ENCODE measurements around the gene TMA16.

The TMA16 gene

DNA sequence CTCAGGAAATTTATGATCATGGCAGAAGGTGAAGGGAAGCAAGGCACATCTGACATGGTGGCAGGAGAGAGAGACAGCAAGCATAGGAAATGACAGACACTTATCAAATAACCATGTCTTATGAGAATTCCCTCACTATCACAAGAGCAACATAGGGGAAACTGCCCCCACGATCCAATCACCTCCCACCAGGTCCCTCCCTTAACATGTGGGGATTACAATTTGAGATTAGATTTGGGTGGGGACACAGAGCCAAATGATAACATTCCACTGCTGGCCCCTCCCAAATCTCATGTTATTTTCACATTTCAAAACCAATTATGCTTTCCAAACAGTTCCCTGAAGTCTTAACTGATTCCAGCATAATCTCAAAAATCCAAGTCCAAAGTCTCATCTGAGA is 8.2 kb upstream of the TMA16 start:
- no peak overlapping the region for H3K4me3 ChIP-seq (ENCODE audit: low read depth, low read length)
- TF ChIP-seq, protein P1, sequence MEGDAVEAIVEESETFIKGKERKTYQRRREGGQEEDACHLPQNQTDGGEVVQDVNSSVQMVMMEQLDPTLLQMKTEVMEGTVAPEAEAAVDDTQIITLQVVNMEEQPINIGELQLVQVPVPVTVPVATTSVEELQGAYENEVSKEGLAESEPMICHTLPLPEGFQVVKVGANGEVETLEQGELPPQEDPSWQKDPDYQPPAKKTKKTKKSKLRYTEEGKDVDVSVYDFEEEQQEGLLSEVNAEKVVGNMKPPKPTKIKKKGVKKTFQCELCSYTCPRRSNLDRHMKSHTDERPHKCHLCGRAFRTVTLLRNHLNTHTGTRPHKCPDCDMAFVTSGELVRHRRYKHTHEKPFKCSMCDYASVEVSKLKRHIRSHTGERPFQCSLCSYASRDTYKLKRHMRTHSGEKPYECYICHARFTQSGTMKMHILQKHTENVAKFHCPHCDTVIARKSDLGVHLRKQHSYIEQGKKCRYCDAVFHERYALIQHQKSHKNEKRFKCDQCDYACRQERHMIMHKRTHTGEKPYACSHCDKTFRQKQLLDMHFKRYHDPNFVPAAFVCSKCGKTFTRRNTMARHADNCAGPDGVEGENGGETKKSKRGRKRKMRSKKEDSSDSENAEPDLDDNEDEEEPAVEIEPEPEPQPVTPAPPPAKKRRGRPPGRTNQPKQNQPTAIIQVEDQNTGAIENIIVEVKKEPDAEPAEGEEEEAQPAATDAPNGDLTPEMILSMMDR (IDR thresholded peaks at IDR 0.05; ENCODE audit: low read depth, low read length) = no peak

DNA sequence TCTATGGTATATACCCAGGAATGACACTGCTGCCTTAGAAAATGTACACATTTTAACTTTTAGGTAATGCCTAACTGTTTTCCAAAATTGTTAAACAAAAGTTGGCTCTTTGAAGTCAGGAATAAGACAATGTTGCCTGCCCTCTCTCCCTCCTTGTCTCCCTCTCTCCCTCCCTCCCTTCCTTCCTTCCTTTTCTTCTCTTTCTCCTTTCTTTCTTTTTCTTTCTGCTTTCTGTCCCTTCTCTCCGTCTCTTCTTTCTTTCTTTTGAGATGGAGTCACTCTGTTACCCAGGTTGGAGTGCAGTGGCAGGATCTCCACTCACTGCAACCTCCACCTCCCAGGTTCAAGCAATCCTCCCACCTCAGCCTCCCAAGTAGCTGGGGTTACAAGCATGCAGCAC is 4.6 kb upstream of the TMA16 start:
- no peak overlapping the region for H3K4me3 ChIP-seq (ENCODE audit: low read depth, low read length)
- TF ChIP-seq, protein P1 (IDR thresholded peaks at IDR 0.05; ENCODE audit: low read depth, low read length) = no peak

DNA sequence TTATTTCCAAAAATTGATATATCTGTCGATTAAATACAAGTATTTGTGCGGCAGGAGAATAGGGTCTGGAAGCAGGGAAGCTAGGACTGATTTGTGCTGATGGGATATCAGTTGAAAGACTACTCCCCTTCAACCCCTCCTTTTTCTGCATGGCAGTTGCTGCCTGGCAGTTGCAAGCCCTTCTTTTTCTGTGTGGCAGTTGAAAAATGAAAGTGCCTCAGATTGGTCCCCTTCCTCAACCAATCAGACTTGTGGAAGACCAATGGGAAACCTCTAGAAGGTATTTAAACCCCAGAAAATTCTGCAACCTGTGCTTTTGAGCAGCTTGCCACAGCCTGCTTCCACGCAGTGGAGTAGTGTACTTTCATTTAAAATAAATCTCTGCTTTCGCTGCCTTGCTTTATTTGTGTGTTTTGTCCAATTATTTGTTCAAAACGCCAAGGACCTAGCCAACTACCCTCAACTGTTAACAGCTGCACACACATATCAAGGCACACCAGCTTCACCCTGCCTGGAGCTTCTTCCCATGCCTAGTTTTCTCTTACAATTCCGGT is 1.5 kb upstream of the TMA16 start:
- H3K4me3 ChIP-seq (ENCODE audit: low read depth, low read length) = no peak overlapping the region
- TF ChIP-seq, protein P1 (IDR thresholded peaks at IDR 0.05; ENCODE audit: low read depth, low read length) = no peak

DNA sequence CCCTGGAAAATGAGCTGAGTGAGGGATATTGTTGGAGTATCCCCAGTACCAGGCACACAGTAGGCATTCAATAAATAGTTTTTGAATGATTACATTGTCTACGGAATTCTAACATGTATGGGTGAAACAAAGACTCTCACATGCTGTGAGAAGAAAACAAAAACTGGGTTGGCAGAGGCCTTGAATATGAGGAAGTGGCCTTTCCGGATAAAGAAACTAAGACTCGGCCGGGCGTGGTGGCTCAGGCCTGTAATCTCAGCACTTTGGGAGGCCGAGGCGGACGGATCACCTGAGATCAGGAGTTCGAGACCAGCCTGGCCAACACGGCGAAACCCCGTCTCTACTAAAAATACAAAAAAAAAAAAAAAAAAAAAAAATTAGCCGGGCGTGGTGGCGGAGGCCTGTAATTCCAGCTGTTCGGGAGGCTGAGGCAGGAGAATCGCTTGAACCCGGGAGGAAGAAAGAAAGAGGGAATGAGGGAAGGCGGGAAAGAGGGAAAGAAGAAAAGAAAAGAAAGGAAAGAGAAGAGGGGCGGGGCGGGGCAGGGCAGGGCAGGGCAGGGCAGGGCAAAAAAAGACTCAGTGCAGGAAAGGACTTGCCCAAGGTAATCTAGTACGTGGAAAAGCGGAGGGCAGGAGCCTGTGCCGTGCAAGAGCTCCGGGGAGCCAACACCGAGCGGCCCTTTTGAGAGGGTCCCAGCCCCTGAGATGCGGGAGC is 689 bp upstream of the TMA16 start:
- H3K4me3 ChIP-seq (ENCODE audit: low read depth, low read length) = peak overlapping the region; percentile 92
- TF ChIP-seq, protein P1 (IDR thresholded peaks at IDR 0.05; ENCODE audit: low read depth, low read length) = no peak

DNA sequence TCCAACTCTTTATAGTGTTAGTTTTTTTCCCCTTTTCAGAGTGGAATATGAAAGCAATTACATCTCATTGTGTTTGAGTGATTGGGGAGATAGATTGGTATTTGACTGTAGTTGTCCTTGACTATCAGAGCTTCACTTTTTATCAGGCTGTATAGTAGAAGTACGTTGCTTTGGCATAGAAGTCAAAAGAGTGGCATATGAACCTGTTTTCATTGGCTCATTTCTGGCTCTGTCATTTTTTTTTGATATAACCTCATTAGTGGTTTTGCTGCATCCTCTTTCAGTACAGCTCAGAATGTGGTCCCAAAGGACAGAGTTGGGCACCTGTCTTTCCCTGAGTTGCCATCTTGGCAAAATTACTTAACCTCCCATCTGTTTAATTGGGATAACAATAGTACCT is 1.4 kb downstream of the TMA16 start:
- peak overlapping the region; percentile 92 for H3K4me3 ChIP-seq (ENCODE audit: low read depth, low read length)

DNA sequence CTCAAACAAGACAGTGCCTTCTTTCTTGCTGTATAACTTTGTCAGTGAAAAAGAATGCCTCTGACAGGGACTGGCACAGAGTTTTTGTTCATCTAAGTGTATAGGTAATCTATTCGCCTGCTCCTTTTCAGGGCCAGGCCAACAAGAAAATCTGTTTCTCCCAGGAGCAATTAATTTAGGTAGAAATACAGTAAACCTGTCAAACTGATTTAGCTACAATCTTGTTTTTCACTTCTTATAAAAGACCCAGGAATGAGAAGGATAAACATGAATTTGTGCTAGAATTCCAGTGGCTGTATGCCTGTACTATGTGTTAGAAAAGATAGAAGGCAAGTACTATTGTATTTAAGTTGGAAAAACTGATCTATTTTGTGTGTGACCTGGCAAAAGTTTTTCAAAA is 6.1 kb downstream of the TMA16 start:
- TF ChIP-seq, protein P1 (IDR thresholded peaks at IDR 0.05; ENCODE audit: low read depth, low read length) = no peak
- H3K4me3 ChIP-seq (ENCODE audit: low read depth, low read length) = no peak overlapping the region

More for the DNA sequence above, 1.4 kb downstream of the TMA16 start:
- TF ChIP-seq, protein P1 (IDR thresholded peaks at IDR 0.05; ENCODE audit: low read depth, low read length) = no peak

DNA sequence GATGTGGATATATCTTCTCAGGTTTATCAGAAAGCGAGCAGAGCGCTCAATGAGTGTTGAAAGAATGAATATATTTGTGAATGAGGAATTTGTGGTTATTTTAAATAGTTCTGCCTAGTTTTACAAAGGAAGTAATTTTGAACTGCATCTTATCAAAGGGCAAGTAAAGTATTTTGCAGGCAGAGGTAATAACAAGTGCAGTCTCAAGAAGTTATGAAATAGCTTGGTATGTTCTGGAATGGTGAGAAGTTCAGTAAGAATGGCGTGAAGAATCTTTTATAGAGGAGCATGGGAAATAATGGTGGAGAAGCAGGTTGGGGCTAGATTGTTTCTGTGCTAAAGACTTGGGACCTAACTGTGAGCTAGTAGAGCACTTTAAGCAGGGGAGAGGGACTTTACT is 10.9 kb downstream of the TMA16 start:
- TF ChIP-seq, protein P1 (IDR thresholded peaks at IDR 0.05; ENCODE audit: low read depth, low read length) = no peak

More for the DNA sequence above, 10.9 kb downstream of the TMA16 start:
- no peak overlapping the region for H3K4me3 ChIP-seq (ENCODE audit: low read depth, low read length)
